GM12801 (cell line): ENCODE data around the gene RPS3.

Experiments used
- TF ChIP-seq, protein P1 (sequence below): IDR thresholded peaks from one replicate; pipeline ENCODE4 v1.5.1; 2011; ENCODE audit warnings: control low read depth; ENCODE audit not compliant: insufficient read length; ENCODE audit errors: extremely low read depth

RPS3 gene

GRCh38 chr11:75426720-75427086, 27.4 kb downstream of the RPS3 start:
- TF ChIP-seq, protein P1, sequence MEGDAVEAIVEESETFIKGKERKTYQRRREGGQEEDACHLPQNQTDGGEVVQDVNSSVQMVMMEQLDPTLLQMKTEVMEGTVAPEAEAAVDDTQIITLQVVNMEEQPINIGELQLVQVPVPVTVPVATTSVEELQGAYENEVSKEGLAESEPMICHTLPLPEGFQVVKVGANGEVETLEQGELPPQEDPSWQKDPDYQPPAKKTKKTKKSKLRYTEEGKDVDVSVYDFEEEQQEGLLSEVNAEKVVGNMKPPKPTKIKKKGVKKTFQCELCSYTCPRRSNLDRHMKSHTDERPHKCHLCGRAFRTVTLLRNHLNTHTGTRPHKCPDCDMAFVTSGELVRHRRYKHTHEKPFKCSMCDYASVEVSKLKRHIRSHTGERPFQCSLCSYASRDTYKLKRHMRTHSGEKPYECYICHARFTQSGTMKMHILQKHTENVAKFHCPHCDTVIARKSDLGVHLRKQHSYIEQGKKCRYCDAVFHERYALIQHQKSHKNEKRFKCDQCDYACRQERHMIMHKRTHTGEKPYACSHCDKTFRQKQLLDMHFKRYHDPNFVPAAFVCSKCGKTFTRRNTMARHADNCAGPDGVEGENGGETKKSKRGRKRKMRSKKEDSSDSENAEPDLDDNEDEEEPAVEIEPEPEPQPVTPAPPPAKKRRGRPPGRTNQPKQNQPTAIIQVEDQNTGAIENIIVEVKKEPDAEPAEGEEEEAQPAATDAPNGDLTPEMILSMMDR, result no peak

- TF ChIP-seq, protein P1, result no peak
Measured at GRCh38 chr11:75427181-75427580, 27.9 kb downstream of the RPS3 start.

DNA sequence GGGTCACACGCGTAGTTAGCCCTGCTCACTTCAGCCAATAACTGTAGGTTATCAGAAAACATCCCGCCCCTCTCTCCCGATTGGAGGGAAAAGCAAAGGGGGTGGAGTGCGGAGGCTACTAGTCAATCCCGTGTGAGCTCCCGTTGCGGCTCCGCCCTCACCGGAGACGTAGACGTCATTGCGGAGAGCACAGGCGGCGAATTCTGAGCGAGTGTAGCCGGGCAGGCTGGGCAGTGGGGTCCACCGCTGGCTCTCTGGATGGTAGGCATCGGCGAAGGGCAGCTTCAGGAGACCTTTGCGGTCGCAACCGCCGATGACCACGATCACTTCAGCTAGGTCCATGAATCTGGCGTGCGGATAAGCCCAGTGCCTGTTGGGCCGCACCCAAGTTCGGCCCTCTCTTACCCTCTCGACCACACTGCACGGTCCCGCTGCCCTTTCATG, 29.0 kb downstream of the RPS3 start:
- TF ChIP-seq, protein P1, result no peak

GRCh38 chr11:75428989-75429640, 29.8 kb downstream of the RPS3 start:
- TF ChIP-seq, protein P1, result no peak

- TF ChIP-seq, protein P1, result no peak
Measured at GRCh38 chr11:75429641-75429901, 30.3 kb downstream of the RPS3 start.

DNA sequence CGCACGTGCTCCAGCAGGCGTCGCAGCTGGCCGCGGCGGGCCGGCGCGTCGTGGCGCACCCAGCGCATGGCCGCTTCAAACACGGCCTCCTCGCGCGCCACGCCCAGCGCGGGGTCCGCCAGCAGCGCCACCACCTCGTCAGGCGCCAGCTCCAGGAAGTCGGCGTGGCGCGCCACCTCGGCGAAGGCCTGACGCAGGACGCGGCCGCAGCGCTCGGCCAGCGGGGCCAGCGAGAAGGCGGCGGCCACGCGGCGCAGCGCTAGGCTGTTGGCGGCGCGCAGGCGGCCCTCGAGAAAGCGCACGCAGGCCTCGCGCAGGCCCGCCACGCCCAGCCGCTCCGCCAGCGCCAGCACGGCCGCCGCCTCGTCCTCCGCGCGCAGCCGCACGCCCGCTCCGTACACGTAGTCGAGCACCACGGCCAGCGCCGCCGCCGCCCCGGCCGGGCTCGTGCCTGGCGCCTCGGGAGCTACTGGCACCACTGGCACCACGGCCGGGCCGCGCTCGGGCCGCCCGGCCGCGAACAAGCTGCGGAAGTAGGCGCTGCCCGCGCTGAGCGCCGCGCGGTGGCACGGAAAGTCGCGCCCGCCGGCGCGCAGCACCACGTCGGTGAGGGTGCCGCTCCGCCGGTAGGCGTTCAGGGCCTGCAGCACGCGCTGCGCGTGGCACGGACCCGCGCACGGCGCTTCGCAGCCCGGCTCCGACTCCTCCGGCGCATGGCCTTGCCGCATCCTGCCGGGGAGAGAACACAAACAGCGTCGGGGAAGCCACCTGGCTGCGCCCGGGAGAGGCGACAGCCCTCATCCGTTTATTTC, 30.8 kb downstream of the RPS3 start:
- TF ChIP-seq, protein P1, result no peak

- TF ChIP-seq, protein P1, result no peak
Measured at GRCh38 chr11:75430714-75431532, 31.6 kb downstream of the RPS3 start.
